Type B pancreatic cell (in vitro differentiated cells): ENCODE data around the gene CELF4. TPM values are rescaled to one million over a fixed set of nuclear protein-coding genes. Genes with fewer than 3 reads are reported as not detected.
"Not testable (repeated sequence)": the region's sequence is repeated elsewhere in the genome, so short reads cannot be mapped to it uniquely, and the experiment has no call there.

Experiments
- DNase-seq: peaks from one replicate; pipeline ENCODE4 v3.0.0; 2021; ENCODE audit warnings: mixed read lengths; ENCODE audit not compliant: unreplicated experiment; ENCODE audit errors: extremely low spot score
- H3K27ac Mint-ChIP-seq: 2 replicates; pipeline ENCODE4 v1.8.0; 2021; ENCODE audit warnings: mild to moderate bottlenecking, mixed read lengths
- H3K27me3 Mint-ChIP-seq: 2 replicates; pipeline ENCODE4 v1.8.0; 2021; ENCODE audit warnings: mixed read lengths
- H3K36me3 Mint-ChIP-seq: 2 replicates; pipeline ENCODE4 v1.8.0; 2021; ENCODE audit warnings: mixed read lengths
- H3K4me1 Mint-ChIP-seq: one replicate; pipeline ENCODE4 v1.8.0; 2021; ENCODE audit warnings: mixed read lengths; ENCODE audit not compliant: unreplicated experiment
- H3K4me3 Mint-ChIP-seq: 2 replicates; pipeline ENCODE4 v1.8.0; 2021; ENCODE audit warnings: mild to moderate bottlenecking, mixed read lengths
- H3K9me3 Mint-ChIP-seq: 2 replicates; pipeline ENCODE4 v1.8.0; 2021; ENCODE audit warnings: mixed read lengths
- CTCF ChIP-seq: fragments of 200-600 bp; sonication (generic); conservative IDR thresholded peaks from 2 replicates; pipeline ENCODE4 v1.5.0; 2021; ENCODE audit warnings: antibody characterized with exemption, mild to moderate bottlenecking
- total RNA-seq: library from RNA; stranded (reverse); gene quantifications from 2 replicates; pipeline ENCODE4 v1.2.1, GENCODE V29; 2021; ENCODE audit warnings: low replicate concordance

The CELF4 gene
- total RNA-seq, 1 donor from 2014 or later = 9.2 TPM

GRCh38 chr18:37361335-37362157 is 204.1 kb downstream of the CELF4 start:
- Mint-ChIP-seq H3K4me3 (no peak overlapping the region), H3K4me1 (peaks cover 3% of the 10 kb centered on the region), H3K36me3 (no peaks in the 10 kb centered on the region), H3K9me3 (no peaks in the 10 kb centered on the region), H3K27ac (no peak overlapping the region), H3K27me3 (peaks cover 44% of the 10 kb centered on the region)
- no peak for DNase-seq
- TF ChIP-seq CTCF = no peak

DNA sequence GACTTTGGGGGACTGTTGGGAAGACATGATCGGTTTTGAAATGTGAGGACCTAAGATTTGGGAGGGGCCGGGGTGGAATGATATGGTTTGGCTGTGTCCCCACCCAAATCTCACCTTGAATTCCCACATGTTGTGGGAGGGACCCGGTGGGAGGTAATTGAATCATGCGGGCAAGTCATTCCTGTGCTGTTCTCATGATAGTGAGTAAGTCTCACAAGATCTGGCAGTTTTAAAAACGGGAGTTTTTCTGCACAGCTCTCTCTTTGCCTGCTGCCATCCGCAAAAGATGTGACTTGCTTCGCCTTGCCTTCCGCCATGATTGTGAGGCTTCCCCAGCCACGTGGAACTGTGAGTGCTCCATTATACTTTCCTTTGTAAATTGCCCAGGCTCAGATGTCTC is 207.5 kb downstream of the CELF4 start:
- H3K36me3 Mint-ChIP-seq, H3K4me3 Mint-ChIP-seq, DNase-seq, H3K9me3 Mint-ChIP-seq, H3K4me1 Mint-ChIP-seq, H3K27ac Mint-ChIP-seq: not testable (repeated sequence)
- H3K27me3 Mint-ChIP-seq = peaks cover 22% of the 10 kb centered on the region

DNA sequence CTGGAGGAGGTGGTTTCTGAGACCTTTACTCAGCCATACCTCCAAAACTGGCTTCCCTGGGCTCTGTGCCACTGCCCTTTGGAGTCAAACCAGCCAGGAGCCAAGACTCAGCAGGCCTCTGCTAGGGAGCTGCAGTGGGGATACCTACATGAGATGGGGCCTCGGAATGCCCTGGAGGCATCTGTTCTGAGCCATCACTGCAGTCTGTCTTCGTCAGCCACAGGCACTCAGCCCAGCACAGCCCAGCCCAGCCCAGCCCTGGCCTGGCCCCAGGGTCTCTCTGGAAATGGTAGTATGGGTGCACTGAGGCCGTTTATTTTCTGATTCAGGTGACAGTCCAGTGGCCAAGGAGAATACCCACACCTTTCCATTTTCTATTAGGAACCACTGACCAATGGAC is 209.8 kb downstream of the CELF4 start:
- Mint-ChIP-seq H3K4me1 (no peaks in the 10 kb centered on the region), H3K27me3 (peaks cover 5% of the 10 kb centered on the region), H3K36me3 (no peaks in the 10 kb centered on the region), H3K9me3 (no peaks in the 10 kb centered on the region), H3K4me3 (no peak overlapping the region), H3K27ac (no peak overlapping the region)
- DNase-seq = no peak
- no peak for TF ChIP-seq CTCF

DNA sequence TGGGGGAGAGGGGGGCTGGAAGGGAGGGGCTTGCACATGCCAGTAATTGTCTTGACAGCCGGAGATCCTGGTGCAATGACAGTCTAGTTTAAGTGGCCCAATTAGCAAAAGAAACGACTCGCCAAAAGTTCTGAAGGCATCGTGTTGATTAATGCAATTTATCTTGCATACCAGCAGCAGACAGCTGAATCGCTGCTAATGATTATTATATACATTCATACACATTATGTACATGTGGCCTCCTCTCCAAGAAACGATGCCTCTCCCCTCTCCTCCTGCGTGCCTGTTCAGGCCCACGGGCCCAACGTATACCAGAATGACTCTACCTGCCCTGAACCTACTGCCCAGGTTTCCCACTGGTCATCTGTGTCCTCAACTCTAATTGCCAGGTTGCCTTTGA is 214.5 kb downstream of the CELF4 start:
- Mint-ChIP-seq H3K36me3 (no peaks in the 10 kb centered on the region), H3K9me3 (no peaks in the 10 kb centered on the region), H3K27ac (no peak overlapping the region), H3K4me1 (no peaks in the 10 kb centered on the region), H3K4me3 (no peak overlapping the region), H3K27me3 (peaks cover 2% of the 10 kb centered on the region)
- TF ChIP-seq CTCF = no peak
- DNase-seq = no peak

- H3K4me3 Mint-ChIP-seq = no peak overlapping the region
Measured at GRCh38 chr18:37348729-37349128, 216.9 kb downstream of the CELF4 start.

More at GRCh38 chr18:37348729-37349128, 216.9 kb downstream of the CELF4 start:
- Mint-ChIP-seq H3K4me1 (peaks cover 4% of the 10 kb centered on the region), H3K27ac (no peak overlapping the region), H3K27me3 (peaks cover 16% of the 10 kb centered on the region), H3K9me3 (no peaks in the 10 kb centered on the region), H3K36me3 (no peaks in the 10 kb centered on the region)
- no peak for TF ChIP-seq CTCF
- DNase-seq = no peak
